Nephron progenitor cell (in vitro differentiated cells): ENCODE measurements around the gene CHKA.

Experiments
- DNase-seq: peaks from one replicate; pipeline ENCODE4 v3.0.0; 2021
- H3K27ac Mint-ChIP-seq: 2 replicates; pipeline ENCODE4 v1.8.0; 2021; ENCODE audit warnings: mild to moderate bottlenecking, moderate library complexity, mixed read lengths
- H3K27me3 Mint-ChIP-seq: 2 replicates; pipeline ENCODE4 v1.8.0; 2021; ENCODE audit warnings: mild to moderate bottlenecking, low read depth, mixed read lengths; ENCODE audit not compliant: poor library complexity
- H3K36me3 Mint-ChIP-seq: 2 replicates; pipeline ENCODE4 v1.8.0; 2021; ENCODE audit warnings: low read depth, mixed read lengths
- H3K4me1 Mint-ChIP-seq: 2 replicates; pipeline ENCODE4 v1.8.0; 2021; ENCODE audit warnings: mixed read lengths
- H3K4me3 Mint-ChIP-seq: 2 replicates; pipeline ENCODE4 v1.8.0; 2021; ENCODE audit warnings: mild to moderate bottlenecking, moderate library complexity, mixed read lengths
- H3K9me3 Mint-ChIP-seq: 2 replicates; pipeline ENCODE4 v1.8.0; 2021; ENCODE audit warnings: mild to moderate bottlenecking, moderate library complexity, mixed read lengths
- CTCF ChIP-seq: fragments of 200-600 bp; sonication (generic); IDR thresholded peaks from 2 replicates; pipeline ENCODE4 v1.5.0; 2021; ENCODE audit warnings: antibody characterized with exemption

CHKA gene

GRCh38 chr11:68042219-68043028 lies 78.8 kb downstream of the CHKA start:
- Mint-ChIP-seq H3K4me3 (no peak overlapping the region), H3K9me3 (no peaks in the 10 kb centered on the region), H3K4me1 (peaks cover 20% of the 10 kb centered on the region), H3K27ac (no peak overlapping the region), H3K36me3 (no peaks in the 10 kb centered on the region), H3K27me3 (no peaks in the 10 kb centered on the region)
- no peak for TF ChIP-seq CTCF
- no peak for DNase-seq

- peaks cover 21% of the 10 kb centered on the region for H3K4me1 Mint-ChIP-seq
- no peak for TF ChIP-seq CTCF
- no peak overlapping the region for H3K4me3 Mint-ChIP-seq
- H3K9me3 Mint-ChIP-seq = no peaks in the 10 kb centered on the region
- H3K27ac Mint-ChIP-seq = peak overlapping the region; percentile 93
- DNase-seq = no peak
- no peaks in the 10 kb centered on the region for H3K27me3 Mint-ChIP-seq
- H3K36me3 Mint-ChIP-seq = no peaks in the 10 kb centered on the region
These were observed 79.5 kb downstream of the CHKA start for GRCh38 chr11:68041617-68042218.

GRCh38 chr11:68040957-68041591 lies 80.1 kb downstream of the CHKA start:
- Mint-ChIP-seq H3K36me3 (no peaks in the 10 kb centered on the region), H3K9me3 (no peaks in the 10 kb centered on the region), H3K4me1 (peaks cover 21% of the 10 kb centered on the region), H3K4me3 (no peak overlapping the region), H3K27ac (no peak overlapping the region), H3K27me3 (no peaks in the 10 kb centered on the region)
- no peak for DNase-seq
- TF ChIP-seq CTCF = no peak

GRCh38 chr11:68040101-68040956 lies 80.9 kb downstream of the CHKA start:
- Mint-ChIP-seq H3K4me1 (peaks cover 21% of the 10 kb centered on the region), H3K36me3 (no peaks in the 10 kb centered on the region), H3K27ac (peak overlapping the region; percentile 90), H3K4me3 (peak overlapping the region; percentile 36), H3K9me3 (no peaks in the 10 kb centered on the region), H3K27me3 (no peaks in the 10 kb centered on the region)
- no peak for TF ChIP-seq CTCF
- peak; percentile 52 for DNase-seq

- Mint-ChIP-seq H3K27me3 (no peaks in the 10 kb centered on the region), H3K4me1 (peaks cover 21% of the 10 kb centered on the region), H3K36me3 (no peaks in the 10 kb centered on the region), H3K9me3 (no peaks in the 10 kb centered on the region), H3K4me3 (peak overlapping the region; percentile 36), H3K27ac (peak overlapping the region; percentile 90)
- no peak for TF ChIP-seq CTCF
- no peak for DNase-seq
These were observed 81.6 kb downstream of the CHKA start for GRCh38 chr11:68039526-68040086.
